Ascending aorta (tissue), 2 donors: ENCODE results near the gene MYMK. TPM values are rescaled to one million over a fixed set of nuclear protein-coding genes. Genes with fewer than 3 reads are reported as not detected.

ENCODE experiments used
- DNase-seq, 2 donors: peaks; one replicate each; pipeline ENCODE4 v3.0.0-alpha.2; 2019; ENCODE audit warnings: low spot score in 2 of 2
- H3K27ac ChIP-seq, 2 donors: fragments of 200-600 bp; sonication (generic); one replicate each; pipeline ENCODE4 v1.5.1; 2016 to 2017; ENCODE audit warnings: mild to moderate bottlenecking in 1 of 2
- H3K27me3 ChIP-seq: fragments of 200-600 bp; sonication (generic); one replicate; pipeline ENCODE4 v1.5.1; 2017
- H3K36me3 ChIP-seq, 2 donors: fragments of 200-600 bp; sonication (generic); one replicate each; pipeline ENCODE4 v1.5.1; 2016
- H3K4me1 ChIP-seq, 2 donors: fragments of 200-600 bp; sonication (generic); one replicate each; pipeline ENCODE4 v1.5.1; 2016 to 2017; ENCODE audit warnings: mild to moderate bottlenecking in 1 of 2
- H3K4me3 ChIP-seq, 2 donors: fragments of 200-600 bp; sonication (generic); one replicate each; pipeline ENCODE4 v1.5.1; 2016 to 2017; ENCODE audit warnings: mild to moderate bottlenecking in 1 of 2
- H3K9me3 ChIP-seq, 2 donors: fragments of 200-600 bp; sonication (generic); one replicate each; pipeline ENCODE4 v1.5.1; 2016
- intact Hi-C: fragments of 100-400 bp; cut with DNase I; formaldehyde crosslinking; loops from one replicate; pipeline ENCODE4 v1.15.1; 2023
- total RNA-seq: library from RNA; depleted of rRNA; stranded (reverse); fragments of >200 nt; gene quantifications from one replicate; pipeline ENCODE4 v1.1.0, GENCODE V29; 2016
- TF ChIP-seq, protein P1 (sequence below), 3 experiments: fragments of 200-600 bp in 2 of 3; fragments of 450-650 bp in 1 of 3; sonication (generic) in 2 of 3; IDR thresholded peaks; one replicate each; pipeline ENCODE4 v1.5.1; 2016 to 2019; ENCODE audit warnings: antibody characterized with exemption in 3 of 3, mild to moderate bottlenecking in 1 of 3, moderate library complexity in 1 of 3

Gene MYMK
- total RNA-seq, 1 donor from 2014 or later, result not detected

DNA sequence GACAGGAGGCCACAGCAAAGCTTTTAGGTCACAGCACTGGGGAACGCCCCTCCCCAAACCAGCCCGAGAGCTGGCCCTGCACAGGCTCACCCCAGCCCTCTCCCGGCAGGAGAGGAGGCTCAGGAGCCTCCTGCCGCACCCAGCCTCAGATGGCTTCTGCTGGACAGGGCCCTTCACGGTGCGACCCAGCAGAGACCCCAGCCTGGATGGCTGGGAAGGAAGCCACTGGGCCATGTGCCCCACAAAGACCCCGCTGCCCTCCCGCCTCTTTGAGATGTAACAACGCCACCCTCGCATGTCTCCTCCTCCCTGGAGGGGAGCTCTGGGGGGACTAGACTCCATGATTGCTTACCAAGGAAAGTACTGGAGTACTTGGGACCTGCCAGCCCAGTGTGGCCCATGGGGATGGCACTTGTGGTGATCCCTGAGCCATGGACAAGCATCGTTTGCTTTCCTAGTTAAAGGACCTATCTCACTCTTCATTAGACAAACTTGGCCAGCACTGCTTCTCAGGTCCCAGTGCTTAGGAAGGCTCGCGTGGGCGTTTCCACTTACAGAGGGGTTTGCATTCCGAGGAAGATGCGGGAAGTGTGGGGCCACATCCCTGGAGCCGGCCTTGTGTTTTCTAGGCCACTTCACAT, 9.0 kb downstream of the MYMK start:
- Histone ChIP-seq H3K27ac (no peak overlapping the region), H3K36me3 (no peaks in the 10 kb centered on the region), H3K9me3 (no peaks in the 10 kb centered on the region), H3K4me3 (no peak overlapping the region), H3K27me3 (no peaks in the 10 kb centered on the region), H3K4me1 (peaks cover 4 to 15% of the 10 kb centered on the region in 2 donors)
- intact Hi-C loops, result no loop called here
- TF ChIP-seq, protein P1, sequence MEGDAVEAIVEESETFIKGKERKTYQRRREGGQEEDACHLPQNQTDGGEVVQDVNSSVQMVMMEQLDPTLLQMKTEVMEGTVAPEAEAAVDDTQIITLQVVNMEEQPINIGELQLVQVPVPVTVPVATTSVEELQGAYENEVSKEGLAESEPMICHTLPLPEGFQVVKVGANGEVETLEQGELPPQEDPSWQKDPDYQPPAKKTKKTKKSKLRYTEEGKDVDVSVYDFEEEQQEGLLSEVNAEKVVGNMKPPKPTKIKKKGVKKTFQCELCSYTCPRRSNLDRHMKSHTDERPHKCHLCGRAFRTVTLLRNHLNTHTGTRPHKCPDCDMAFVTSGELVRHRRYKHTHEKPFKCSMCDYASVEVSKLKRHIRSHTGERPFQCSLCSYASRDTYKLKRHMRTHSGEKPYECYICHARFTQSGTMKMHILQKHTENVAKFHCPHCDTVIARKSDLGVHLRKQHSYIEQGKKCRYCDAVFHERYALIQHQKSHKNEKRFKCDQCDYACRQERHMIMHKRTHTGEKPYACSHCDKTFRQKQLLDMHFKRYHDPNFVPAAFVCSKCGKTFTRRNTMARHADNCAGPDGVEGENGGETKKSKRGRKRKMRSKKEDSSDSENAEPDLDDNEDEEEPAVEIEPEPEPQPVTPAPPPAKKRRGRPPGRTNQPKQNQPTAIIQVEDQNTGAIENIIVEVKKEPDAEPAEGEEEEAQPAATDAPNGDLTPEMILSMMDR (IDR thresholded peaks at IDR 0.05), result no peak
- DNase-seq, result no peak

DNA sequence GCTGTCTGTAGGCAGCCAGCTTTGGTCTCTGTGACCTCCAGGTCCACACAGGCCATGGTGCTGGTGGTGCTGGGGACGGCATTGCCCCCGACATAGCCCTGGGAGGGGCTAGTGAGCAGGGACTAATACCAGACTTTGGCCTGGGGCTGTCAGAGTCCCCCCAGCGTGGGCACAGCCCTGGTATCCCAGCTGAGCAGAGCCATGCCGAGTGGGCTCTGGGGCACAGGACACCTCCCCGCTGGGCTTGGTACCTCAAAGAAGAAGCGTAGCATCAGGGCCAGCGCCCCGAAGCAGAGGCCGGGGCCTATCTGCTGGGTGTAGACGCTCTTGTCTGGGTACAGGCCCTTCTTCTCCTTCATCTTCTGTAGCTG, 9.5 kb downstream of the MYMK start:
- peaks cover 4 to 15% of the 10 kb centered on the region in 2 donors for H3K4me1 ChIP-seq
- H3K9me3 ChIP-seq, result no peaks in the 10 kb centered on the region
- no peaks in the 10 kb centered on the region for H3K36me3 ChIP-seq
- H3K4me3 ChIP-seq, result no peak overlapping the region
- no peak for DNase-seq
- intact Hi-C loops, result no loop called here
- H3K27ac ChIP-seq, result no peak overlapping the region
- no peaks in the 10 kb centered on the region for H3K27me3 ChIP-seq
- TF ChIP-seq, protein P1 (IDR thresholded peaks at IDR 0.05), result no peak

DNA sequence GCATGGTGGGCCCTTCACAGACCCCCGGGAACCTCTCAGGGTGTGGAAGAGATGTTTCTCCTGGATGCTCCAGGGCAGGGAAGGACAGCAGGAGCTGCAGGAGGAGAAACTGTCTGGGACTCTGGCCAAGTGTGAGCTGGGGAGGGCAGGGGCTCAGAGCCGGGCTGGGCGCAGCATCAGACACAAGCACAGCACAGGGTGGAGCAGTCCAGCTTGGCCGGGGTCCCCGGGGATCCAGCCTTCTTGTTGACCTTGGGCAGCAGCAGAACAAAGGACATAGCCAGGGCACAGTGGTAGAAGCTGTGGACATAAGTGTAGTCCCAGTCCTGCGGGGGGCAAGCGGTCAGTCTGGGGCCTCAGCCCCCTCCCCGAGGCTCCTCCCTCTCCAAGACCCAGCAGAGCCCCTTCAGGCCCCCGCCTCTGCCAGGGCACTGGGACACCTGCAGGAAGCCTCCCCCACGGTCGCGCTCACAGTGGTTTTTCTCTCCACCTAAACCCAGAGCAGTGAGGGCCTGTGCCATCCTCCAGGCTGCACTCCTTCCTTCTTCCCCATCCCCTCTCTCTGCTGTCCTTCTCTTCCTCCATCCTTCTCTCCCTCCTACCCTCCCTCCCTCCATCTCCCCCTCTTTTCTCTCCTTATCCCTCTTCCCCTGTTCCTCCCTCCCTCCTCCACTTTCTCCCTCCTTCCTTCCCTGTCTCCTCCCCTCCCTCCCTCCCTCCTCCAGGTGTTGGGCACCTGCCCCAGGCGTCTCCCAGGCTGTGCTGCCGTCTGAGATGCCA, 10.1 kb downstream of the MYMK start:
- intact Hi-C loops, result no loop called here
- no peaks in the 10 kb centered on the region for H3K36me3 ChIP-seq
- DNase-seq, result no peak
- no peak overlapping the region for H3K4me3 ChIP-seq
- H3K27ac ChIP-seq, result no peak overlapping the region
- TF ChIP-seq, protein P1 (IDR thresholded peaks at IDR 0.05), result no peak
- peaks cover 4 to 17% of the 10 kb centered on the region in 2 donors for H3K4me1 ChIP-seq
- H3K9me3 ChIP-seq, result no peaks in the 10 kb centered on the region
- no peaks in the 10 kb centered on the region for H3K27me3 ChIP-seq

DNA sequence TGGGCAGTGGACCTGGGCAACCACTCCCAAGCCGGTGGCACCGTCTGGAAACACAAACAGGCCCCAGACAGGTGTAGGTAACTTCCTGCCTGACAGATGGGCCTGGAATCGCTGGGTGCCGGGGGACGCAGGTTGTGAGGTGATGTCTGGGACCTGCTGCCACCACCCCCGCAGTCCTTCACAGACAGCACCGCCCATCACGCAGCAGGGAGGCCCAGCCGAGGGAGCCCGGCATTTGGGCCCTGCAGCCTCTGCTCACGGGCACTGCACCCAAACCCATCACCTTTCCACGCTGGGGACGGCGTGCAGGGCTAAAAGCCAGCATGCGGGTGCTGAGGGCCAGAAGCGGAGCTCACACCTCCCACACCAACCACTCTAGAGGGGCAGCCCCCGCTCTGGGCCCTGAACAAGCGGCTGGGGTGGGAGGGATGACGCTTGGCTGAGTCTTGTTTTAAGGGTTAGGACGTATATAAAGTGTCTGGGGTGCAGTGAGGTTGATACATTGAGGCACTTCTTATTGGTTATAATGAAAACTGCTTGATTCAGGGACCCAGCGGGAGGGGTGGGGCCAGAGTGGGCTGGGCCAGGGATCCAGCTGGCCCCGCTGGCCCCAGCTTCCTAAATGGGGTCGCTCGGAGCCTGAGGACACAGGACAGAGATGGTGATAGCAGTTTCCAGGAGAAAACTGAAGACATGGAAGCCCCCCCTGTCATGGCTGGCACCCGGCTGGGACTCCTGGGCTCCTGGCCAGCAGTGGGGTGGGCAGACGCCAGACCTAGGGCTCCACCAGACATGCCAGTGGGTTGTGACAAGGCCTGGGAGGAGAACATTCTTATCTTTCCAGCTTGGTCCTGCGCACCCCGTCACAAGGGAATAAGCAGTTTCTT, 11.3 kb downstream of the MYMK start:
- Histone ChIP-seq H3K4me1 (peaks cover 4 to 20% of the 10 kb centered on the region in 2 donors), H3K9me3 (no peaks in the 10 kb centered on the region), H3K36me3 (no peaks in the 10 kb centered on the region), H3K27me3 (no peaks in the 10 kb centered on the region), H3K27ac (no peak overlapping the region), H3K4me3 (no peak overlapping the region)
- DNase-seq, result no peak
- intact Hi-C loops, result no loop called here
- TF ChIP-seq, protein P1 (IDR thresholded peaks at IDR 0.05), result no peak

DNA sequence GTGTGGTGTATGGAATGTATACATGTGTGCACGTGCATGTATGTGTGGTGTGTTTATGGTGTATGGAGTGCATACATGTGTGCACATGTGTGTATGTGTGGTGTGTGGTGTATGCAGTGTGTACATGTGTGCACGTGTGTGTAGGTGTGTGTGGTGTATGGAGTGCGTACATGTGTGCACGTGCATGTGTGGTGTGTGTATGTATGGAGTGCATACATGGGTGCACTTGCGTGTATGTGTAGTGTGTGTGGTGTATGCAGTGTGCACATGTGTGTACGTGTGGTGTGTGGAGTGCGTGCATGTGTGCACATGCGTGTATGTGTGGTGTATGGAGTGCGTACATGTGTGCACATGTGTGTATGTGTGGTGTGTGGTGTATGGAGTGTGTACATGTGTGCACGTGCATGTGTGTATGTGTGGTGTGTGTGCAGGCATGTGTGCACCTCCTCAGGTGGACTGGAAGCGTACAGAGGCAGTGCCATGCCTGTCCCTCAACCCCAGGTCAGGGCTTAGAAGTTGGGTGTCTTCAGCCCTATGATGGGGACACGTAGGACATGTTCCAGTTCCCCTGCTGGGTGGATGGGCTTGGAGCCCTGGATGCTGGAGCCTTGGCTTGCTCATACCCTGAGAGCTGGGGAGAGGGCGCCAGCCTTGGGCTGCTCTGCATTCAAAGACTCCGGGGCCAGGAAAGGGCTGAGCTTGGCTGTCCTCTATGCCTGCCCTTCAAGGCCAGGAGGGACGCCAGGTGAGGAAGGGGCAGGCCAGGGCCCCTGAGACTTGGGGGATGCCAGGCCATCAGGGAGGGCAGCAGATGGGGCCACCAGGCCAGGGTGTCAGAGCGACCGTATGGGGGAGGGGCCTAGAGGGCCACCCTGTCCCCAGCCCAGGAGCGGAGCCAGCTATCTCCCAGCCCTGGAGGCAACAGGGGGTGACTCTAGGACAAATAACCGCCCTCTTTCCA, 12.2 kb downstream of the MYMK start:
- H3K36me3 ChIP-seq, result no peaks in the 10 kb centered on the region
- H3K9me3 ChIP-seq, result no peaks in the 10 kb centered on the region
- H3K4me3 ChIP-seq, result no peak overlapping the region
- H3K4me1 ChIP-seq, result peaks cover 4 to 20% of the 10 kb centered on the region in 2 donors
- no peaks in the 10 kb centered on the region for H3K27me3 ChIP-seq
- no peak for DNase-seq
- intact Hi-C loops, result no loop called here
- TF ChIP-seq, protein P1 (IDR thresholded peaks at IDR 0.05), result no peak
- no peak overlapping the region for H3K27ac ChIP-seq
